ENCODE results near the gene PTRH1.

Gene PTRH1

DNA sequence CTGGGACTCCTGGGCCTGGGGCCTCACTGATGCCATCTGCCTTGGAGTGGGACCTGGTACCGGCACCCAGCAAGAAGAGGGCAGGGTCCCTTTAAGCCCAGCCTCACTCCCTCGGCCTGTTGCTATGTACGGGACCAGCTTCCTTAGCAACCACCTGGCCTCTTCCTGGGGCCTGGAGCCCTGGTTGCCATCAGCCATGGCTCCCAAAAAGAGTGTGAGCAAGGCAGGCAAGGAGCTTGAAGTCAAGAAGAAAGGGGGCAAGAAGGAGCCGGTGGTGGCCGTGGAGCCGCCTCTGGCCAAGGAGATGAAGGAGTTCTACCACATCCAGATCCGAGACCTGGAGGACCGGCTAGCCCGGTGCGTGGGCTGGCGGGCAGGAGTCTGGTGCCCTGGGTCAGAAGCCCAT, 8.6 kb downstream of the PTRH1 start, which contains the start of gene CFAP157:
TSS of gene CFAP157 (plus strand) at position 153 of the 406 bp plus-strand sequence. CDS start at position 197, 44 bp downstream.
- no peak within 1 kb of the TSS for H3K27ac ChIP-seq (replicated peaks)
- no peaks in the 10 kb centered on the region for H3K27me3 ChIP-seq (ENCODE audit: insufficient read depth, poor library complexity, severe bottlenecking)
- TF ChIP-seq, protein P1, sequence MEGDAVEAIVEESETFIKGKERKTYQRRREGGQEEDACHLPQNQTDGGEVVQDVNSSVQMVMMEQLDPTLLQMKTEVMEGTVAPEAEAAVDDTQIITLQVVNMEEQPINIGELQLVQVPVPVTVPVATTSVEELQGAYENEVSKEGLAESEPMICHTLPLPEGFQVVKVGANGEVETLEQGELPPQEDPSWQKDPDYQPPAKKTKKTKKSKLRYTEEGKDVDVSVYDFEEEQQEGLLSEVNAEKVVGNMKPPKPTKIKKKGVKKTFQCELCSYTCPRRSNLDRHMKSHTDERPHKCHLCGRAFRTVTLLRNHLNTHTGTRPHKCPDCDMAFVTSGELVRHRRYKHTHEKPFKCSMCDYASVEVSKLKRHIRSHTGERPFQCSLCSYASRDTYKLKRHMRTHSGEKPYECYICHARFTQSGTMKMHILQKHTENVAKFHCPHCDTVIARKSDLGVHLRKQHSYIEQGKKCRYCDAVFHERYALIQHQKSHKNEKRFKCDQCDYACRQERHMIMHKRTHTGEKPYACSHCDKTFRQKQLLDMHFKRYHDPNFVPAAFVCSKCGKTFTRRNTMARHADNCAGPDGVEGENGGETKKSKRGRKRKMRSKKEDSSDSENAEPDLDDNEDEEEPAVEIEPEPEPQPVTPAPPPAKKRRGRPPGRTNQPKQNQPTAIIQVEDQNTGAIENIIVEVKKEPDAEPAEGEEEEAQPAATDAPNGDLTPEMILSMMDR (IDR thresholded peaks at IDR 0.05; ENCODE audit: insufficient read depth, low read length) = no peak
- TF ChIP-seq POLR2AphosphoS5 (IDR thresholded peaks at IDR 0.05; ENCODE audit: low read depth) (no peak), SPI1 (IDR thresholded peaks at IDR 0.05; ENCODE audit: borderline replicate concordance, low read depth) (no peak), GABPA (IDR thresholded peaks at IDR 0.05; ENCODE audit: low read depth) (no peak)
- TF ChIP-seq, protein P2, sequence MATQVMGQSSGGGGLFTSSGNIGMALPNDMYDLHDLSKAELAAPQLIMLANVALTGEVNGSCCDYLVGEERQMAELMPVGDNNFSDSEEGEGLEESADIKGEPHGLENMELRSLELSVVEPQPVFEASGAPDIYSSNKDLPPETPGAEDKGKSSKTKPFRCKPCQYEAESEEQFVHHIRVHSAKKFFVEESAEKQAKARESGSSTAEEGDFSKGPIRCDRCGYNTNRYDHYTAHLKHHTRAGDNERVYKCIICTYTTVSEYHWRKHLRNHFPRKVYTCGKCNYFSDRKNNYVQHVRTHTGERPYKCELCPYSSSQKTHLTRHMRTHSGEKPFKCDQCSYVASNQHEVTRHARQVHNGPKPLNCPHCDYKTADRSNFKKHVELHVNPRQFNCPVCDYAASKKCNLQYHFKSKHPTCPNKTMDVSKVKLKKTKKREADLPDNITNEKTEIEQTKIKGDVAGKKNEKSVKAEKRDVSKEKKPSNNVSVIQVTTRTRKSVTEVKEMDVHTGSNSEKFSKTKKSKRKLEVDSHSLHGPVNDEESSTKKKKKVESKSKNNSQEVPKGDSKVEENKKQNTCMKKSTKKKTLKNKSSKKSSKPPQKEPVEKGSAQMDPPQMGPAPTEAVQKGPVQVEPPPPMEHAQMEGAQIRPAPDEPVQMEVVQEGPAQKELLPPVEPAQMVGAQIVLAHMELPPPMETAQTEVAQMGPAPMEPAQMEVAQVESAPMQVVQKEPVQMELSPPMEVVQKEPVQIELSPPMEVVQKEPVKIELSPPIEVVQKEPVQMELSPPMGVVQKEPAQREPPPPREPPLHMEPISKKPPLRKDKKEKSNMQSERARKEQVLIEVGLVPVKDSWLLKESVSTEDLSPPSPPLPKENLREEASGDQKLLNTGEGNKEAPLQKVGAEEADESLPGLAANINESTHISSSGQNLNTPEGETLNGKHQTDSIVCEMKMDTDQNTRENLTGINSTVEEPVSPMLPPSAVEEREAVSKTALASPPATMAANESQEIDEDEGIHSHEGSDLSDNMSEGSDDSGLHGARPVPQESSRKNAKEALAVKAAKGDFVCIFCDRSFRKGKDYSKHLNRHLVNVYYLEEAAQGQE (IDR thresholded peaks at IDR 0.05; ENCODE audit: insufficient replicate concordance, low read depth) = no peak
- DNase-seq (ENCODE audit: low read depth in 1 of 2, low spot score in 1 of 2) = peak in 1 of 2 experiments; percentile 36
- no peak within 1 kb of the TSS for H3K4me3 ChIP-seq (replicated peaks; ENCODE audit: insufficient read depth, low read length)

DNA sequence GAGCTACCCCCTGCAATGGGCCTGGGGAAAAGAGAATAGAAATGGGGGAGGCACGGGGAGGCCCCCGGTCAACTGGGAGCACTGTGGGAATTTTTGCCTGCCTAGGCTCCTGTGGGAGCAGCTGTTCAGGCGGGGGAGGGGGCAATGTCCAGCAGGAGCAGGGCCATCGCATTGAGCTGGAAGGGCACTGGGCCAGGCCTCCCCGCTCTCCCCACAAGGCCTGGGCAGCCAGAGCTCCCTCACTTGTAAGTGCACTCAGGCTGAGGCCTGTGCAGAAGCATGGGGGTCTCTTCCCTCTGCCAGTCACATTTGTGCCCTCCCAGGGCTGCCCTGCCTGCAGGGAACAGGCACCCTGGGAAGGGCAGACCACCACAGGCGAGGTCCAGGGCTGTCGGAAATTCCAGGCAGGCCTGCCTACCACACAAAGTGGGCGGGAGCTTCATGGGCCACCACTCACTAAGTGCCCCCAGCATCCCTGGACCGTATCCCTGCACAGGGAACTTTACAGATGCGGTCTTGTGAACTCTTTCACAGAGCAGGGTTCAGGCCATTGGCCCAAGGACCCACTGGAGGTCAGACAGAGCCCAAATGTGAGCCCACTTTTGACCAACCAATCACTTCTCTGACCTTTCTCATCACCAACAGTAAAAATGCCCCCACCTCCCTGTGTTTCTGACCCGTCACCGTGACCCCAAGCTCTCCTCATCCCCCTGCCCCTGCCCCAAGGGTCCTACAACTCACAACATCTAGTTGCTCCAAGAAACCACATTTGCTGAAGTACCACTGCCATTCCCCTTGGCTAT, 9.7 kb downstream of the PTRH1 start:
- TF ChIP-seq SPI1 (IDR thresholded peaks at IDR 0.05; ENCODE audit: borderline replicate concordance, low read depth) (no peak), GABPA (IDR thresholded peaks at IDR 0.05; ENCODE audit: low read depth) (no peak), POLR2AphosphoS5 (IDR thresholded peaks at IDR 0.05; ENCODE audit: low read depth) (no peak)
- TF ChIP-seq, protein P2 (IDR thresholded peaks at IDR 0.05; ENCODE audit: insufficient replicate concordance, low read depth) = no peak
- TF ChIP-seq, protein P1 (IDR thresholded peaks at IDR 0.05; ENCODE audit: insufficient read depth, low read length) = no peak
- H3K27me3 ChIP-seq (ENCODE audit: insufficient read depth, poor library complexity, severe bottlenecking) = no peaks in the 10 kb centered on the region
- no peak for DNase-seq (ENCODE audit: low read depth in 1 of 2, low spot score in 1 of 2)
- H3K4me3 ChIP-seq (replicated peaks; ENCODE audit: insufficient read depth, low read length) = no peak overlapping the region
- H3K27ac ChIP-seq (replicated peaks) = no peak overlapping the region

DNA sequence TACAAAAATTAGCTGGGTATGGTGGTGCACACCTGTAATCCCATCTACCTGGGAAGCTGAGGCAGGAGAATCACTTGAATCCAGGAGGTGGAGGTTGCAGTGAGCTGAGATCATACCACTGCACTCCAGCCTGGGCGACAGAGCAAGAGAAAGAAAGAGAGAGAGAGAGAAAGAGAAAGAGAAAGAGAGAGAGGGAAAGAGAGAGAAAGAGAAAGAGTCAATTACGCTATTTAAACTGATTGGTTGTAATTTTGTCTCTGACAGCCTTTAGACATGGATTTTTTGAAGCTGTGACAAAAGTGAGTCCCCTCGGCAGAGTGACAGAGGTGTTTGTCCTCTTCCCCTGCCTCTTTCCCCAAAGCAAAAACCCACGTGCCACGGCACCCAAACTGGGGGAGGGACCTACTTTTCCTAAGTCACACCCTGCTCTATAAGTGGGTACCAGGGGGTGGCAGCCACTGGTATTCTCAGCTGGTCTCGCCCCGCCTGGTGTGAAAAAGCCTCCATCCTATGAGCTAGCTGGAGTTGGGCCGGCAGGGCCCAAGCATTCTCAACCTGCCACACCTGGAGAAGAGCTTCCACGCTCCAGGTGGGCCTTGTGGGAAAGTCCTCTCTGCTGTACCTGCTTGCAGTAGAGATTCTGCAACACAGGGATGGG, 12.0 kb downstream of the PTRH1 start:
- Histone ChIP-seq H3K4me3 (replicated peaks; ENCODE audit: insufficient read depth, low read length) (no peak overlapping the region), H3K27ac (replicated peaks) (no peak overlapping the region), H3K27me3 (ENCODE audit: insufficient read depth, poor library complexity, severe bottlenecking) (no peaks in the 10 kb centered on the region)
- no peak for DNase-seq (ENCODE audit: low read depth in 1 of 2, low spot score in 1 of 2)
- no peak for TF ChIP-seq GABPA (IDR thresholded peaks at IDR 0.05; ENCODE audit: low read depth)
- TF ChIP-seq, protein P2 (IDR thresholded peaks at IDR 0.05; ENCODE audit: insufficient replicate concordance, low read depth) = no peak
- no peak for TF ChIP-seq POLR2AphosphoS5 (IDR thresholded peaks at IDR 0.05; ENCODE audit: low read depth)
- TF ChIP-seq, protein P1 (IDR thresholded peaks at IDR 0.05; ENCODE audit: insufficient read depth, low read length) = no peak
- no peak for TF ChIP-seq SPI1 (IDR thresholded peaks at IDR 0.05; ENCODE audit: borderline replicate concordance, low read depth)
